CD4-positive, CD25-positive, alpha-beta regulatory T cell (primary cell): ENCODE measurements around the gene ALOX5. TPM values are rescaled to one million over a fixed set of nuclear protein-coding genes. Genes with fewer than 3 reads are reported as not detected.

ENCODE experiments used
- ATAC-seq, 2 donors: fragments of 150-1000 bp; cut with Tn5 transposase; one replicate each; pipeline ENCODE4 v1.10.0; 2021; ENCODE audit warnings: low read depth in 2 of 2, moderate number of reproducible peaks in 2 of 2, moderate library complexity in 1 of 2
- DNase-seq, 3 donors: peaks; one replicate each; pipeline versions ENCODE4 v3.0.0 to v3.0.0-alpha.2; 2012 to 2022; ENCODE audit warnings: mixed read lengths in 1 of 3
- H3K27ac ChIP-seq: one replicate; pipeline ENCODE4 v1.7.0; 2013; ENCODE audit warnings: mild to moderate bottlenecking, low read length; ENCODE audit not compliant: insufficient read depth, poor library complexity, severe bottlenecking
- H3K27me3 ChIP-seq: one replicate; pipeline ENCODE4 v1.7.0; 2013; ENCODE audit warnings: low read length; ENCODE audit not compliant: control insufficient read depth, insufficient read depth
- H3K36me3 ChIP-seq: one replicate; pipeline ENCODE4 v1.7.0; 2013; ENCODE audit warnings: mild to moderate bottlenecking, low read length, moderate library complexity; ENCODE audit not compliant: control insufficient read depth, insufficient read depth
- H3K4me1 ChIP-seq: 2 replicates; pipeline ENCODE4 v1.7.0; 2013; ENCODE audit warnings: mild to moderate bottlenecking, low read length; ENCODE audit not compliant: insufficient read depth, control insufficient read depth, poor library complexity, severe bottlenecking
- H3K4me3 ChIP-seq: one replicate; pipeline ENCODE4 v1.7.0; 2013; ENCODE audit warnings: low read depth, mild to moderate bottlenecking, low read length, moderate library complexity
- H3K9me3 ChIP-seq, 2 experiments: 1 replicate in 1 of 2; 2 replicates in 1 of 2; pipeline ENCODE4 v1.7.0; 2013; ENCODE audit warnings: low read length in 2 of 2, mild to moderate bottlenecking in 1 of 2, moderate library complexity in 1 of 2; ENCODE audit not compliant: control insufficient read depth in 2 of 2
- H3K27ac Mint-ChIP-seq, 3 donors: one replicate each; pipeline ENCODE4 v1.8.0; 2020 to 2022; ENCODE audit warnings: mild to moderate bottlenecking in 3 of 3, mixed read lengths in 3 of 3, moderate library complexity in 2 of 3
- H3K27me3 Mint-ChIP-seq: one replicate; pipeline ENCODE4 v1.8.0; 2022; ENCODE audit warnings: mild to moderate bottlenecking, mixed read lengths
- H3K36me3 Mint-ChIP-seq: one replicate; pipeline ENCODE4 v1.8.0; 2020; ENCODE audit warnings: mixed read lengths
- H3K4me1 Mint-ChIP-seq, 4 donors: one replicate each; pipeline ENCODE4 v1.8.0; 2020 to 2022; ENCODE audit warnings: mixed read lengths in 4 of 4, mild to moderate bottlenecking in 1 of 4
- H3K4me3 Mint-ChIP-seq, 4 donors: one replicate each; pipeline ENCODE4 v1.8.0; 2020 to 2022; ENCODE audit warnings: mild to moderate bottlenecking in 4 of 4, mixed read lengths in 4 of 4, moderate library complexity in 3 of 4
- H3K9me3 Mint-ChIP-seq, 7 donors: one replicate each; pipeline ENCODE4 v1.8.0; 2020 to 2022; ENCODE audit warnings: mixed read lengths in 7 of 7, mild to moderate bottlenecking in 3 of 7, moderate library complexity in 2 of 7
- polyA plus RNA-seq, 4 donors: library from polyadenylated mRNA; unstranded; fragments of 300-500 nt; fragmentation: Illumina TruSeq; gene quantifications; one replicate each; pipeline ENCODE4 v1.2.3, GENCODE V29; 2021
- total RNA-seq: library from RNA; stranded (reverse); gene quantifications from one replicate; pipeline ENCODE4 v1.2.3, GENCODE V29; 2022

Gene ALOX5
- total and polyA plus RNA-seq, 5 donors from 2014 or later = 0.16 to 1.5 (median 0.28) TPM

- H3K4me3 Mint-ChIP-seq = peak overlapping the region; percentile 41 to 86 (median 64)
- H3K4me1 Mint-ChIP-seq = peaks cover 0 to 26% (median 8%) of the 10 kb centered on the region in 4 donors
- H3K27me3 ChIP-seq = no peaks in the 10 kb centered on the region
- peak overlapping the region in 2 of 3 donors; percentile 71 to 93 for H3K27ac Mint-ChIP-seq
- no peaks in the 10 kb centered on the region for H3K9me3 Mint-ChIP-seq
- no peaks in the 10 kb centered on the region for H3K36me3 Mint-ChIP-seq
- no peak overlapping the region for H3K4me3 ChIP-seq
- no peak overlapping the region for H3K27ac ChIP-seq
- DNase-seq = peak in 1 of 3 donors; percentile 60
- no peaks in the 10 kb centered on the region for H3K36me3 ChIP-seq
- ATAC-seq = peak; percentile 41 to 48
- H3K4me1 ChIP-seq = peaks cover 6% of the 10 kb centered on the region
- H3K9me3 ChIP-seq = no peaks in the 10 kb centered on the region
- peaks cover 30% of the 10 kb centered on the region for H3K27me3 Mint-ChIP-seq
Measured at GRCh38 chr10:45418849-45419675, 45.0 kb downstream of the ALOX5 start.

DNA sequence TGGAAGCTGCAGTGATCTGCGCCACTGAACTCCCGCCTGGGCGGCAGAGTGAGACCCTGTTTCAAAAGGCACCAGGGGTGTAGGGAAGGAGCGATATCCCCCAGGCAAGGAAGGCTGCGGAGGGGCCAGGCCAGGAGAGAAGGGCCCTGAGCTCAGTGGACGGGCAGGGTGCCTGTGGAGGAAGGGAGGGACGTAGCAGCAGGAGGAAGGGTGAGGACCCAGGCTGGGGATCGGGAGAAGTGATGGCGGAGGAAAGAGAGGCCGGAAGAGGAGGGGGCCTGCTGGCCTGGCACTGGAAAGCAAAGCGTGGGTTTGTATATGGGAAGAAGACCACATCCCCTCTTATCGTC lies 45.6 kb downstream of the ALOX5 start:
- no peaks in the 10 kb centered on the region for H3K9me3 Mint-ChIP-seq

GRCh38 chr10:45420453-45421192 lies 46.6 kb downstream of the ALOX5 start:
- H3K4me1 Mint-ChIP-seq = peaks cover 0 to 26% (median 8%) of the 10 kb centered on the region in 4 donors

More for the DNA sequence above, 45.6 kb downstream of the ALOX5 start:
- ATAC-seq (no peak), DNase-seq (no peak)
- Mint-ChIP-seq H3K27me3 (peaks cover 30% of the 10 kb centered on the region), H3K36me3 (no peaks in the 10 kb centered on the region), H3K4me3 (peak overlapping the region in 3 of 4 donors; percentile 18 to 83 (median 57)), H3K4me1 (peaks cover 0 to 26% (median 8%) of the 10 kb centered on the region in 4 donors), H3K27ac (peak overlapping the region in 1 of 3 donors; percentile 60)
- peaks cover 6% of the 10 kb centered on the region for H3K4me1 ChIP-seq
- no peak overlapping the region for H3K4me3 ChIP-seq
- H3K9me3 ChIP-seq = no peaks in the 10 kb centered on the region
- H3K27me3 ChIP-seq = no peaks in the 10 kb centered on the region
- no peaks in the 10 kb centered on the region for H3K36me3 ChIP-seq
- H3K27ac ChIP-seq = no peak overlapping the region

DNA sequence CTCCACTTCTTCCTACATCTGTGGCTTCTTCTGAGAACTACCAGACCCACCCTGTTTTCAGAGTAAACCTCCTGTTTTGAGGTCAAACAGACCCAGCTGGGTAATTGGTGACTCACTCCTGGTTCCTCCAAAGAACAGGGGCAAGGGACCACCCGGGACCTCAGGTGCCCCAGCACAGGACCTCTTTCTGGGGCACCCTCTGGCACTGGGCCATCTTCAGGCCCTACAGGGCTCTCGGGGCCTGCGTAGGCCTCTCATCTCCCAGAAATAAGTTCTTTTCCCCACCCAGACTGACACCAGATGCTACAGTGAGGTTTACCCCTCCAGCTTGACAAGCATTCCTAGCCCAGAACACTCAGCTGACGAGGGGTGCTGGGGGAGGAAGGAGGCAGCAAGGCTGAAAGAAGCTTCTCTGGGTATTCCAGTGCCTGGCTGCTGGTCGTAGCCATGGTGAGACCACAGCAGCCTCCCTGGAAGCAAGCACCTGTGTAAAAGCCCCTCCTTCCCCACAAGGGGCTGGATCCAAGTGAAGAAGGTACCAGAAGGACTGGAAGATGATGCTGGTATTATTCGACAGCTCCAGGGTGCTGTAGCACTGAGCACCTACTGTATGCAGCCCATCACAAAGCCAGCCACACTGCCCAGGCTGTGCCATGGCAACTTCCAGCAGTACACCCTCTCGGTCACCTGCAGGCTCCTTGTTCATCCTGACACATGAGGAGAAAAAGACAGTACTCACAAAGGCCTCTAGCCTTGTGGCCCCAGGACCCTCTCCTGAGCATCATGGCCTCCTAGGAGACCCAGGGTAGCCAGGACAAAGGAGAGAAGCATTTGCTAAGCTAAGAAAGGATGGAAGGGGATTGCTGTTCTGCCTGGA lies 47.4 kb downstream of the ALOX5 start:
- Histone ChIP-seq H3K4me3 (no peak overlapping the region), H3K4me1 (peaks cover 6% of the 10 kb centered on the region), H3K27ac (no peak overlapping the region), H3K9me3 (no peaks in the 10 kb centered on the region), H3K27me3 (no peaks in the 10 kb centered on the region), H3K36me3 (no peaks in the 10 kb centered on the region)
- Mint-ChIP-seq H3K9me3 (no peaks in the 10 kb centered on the region), H3K4me1 (peaks cover 0 to 26% (median 8%) of the 10 kb centered on the region in 4 donors), H3K27ac (peak overlapping the region in 1 of 3 donors; percentile 77), H3K4me3 (no peak overlapping the region), H3K36me3 (no peaks in the 10 kb centered on the region), H3K27me3 (peaks cover 30% of the 10 kb centered on the region)
- peak in 1 of 3 donors; percentile 69 for DNase-seq
- ATAC-seq = peak in 1 of 2 donors; percentile 5

More at GRCh38 chr10:45420453-45421192, 46.6 kb downstream of the ALOX5 start:
- Histone ChIP-seq H3K36me3 (no peaks in the 10 kb centered on the region), H3K9me3 (no peaks in the 10 kb centered on the region), H3K4me1 (peaks cover 6% of the 10 kb centered on the region), H3K27ac (no peak overlapping the region), H3K4me3 (no peak overlapping the region), H3K27me3 (no peaks in the 10 kb centered on the region)
- Mint-ChIP-seq H3K4me3 (peak overlapping the region in 2 of 4 donors; percentile 39 to 83), H3K27ac (peak overlapping the region in 2 of 3 donors; percentile 48 to 91), H3K36me3 (no peaks in the 10 kb centered on the region), H3K27me3 (peaks cover 30% of the 10 kb centered on the region), H3K9me3 (no peaks in the 10 kb centered on the region)
- ATAC-seq (peak; percentile 34 to 35), DNase-seq (peak in 1 of 3 donors; percentile 68)

- Histone ChIP-seq H3K27me3 (no peaks in the 10 kb centered on the region), H3K4me3 (no peak overlapping the region), H3K27ac (no peak overlapping the region), H3K9me3 (no peaks in the 10 kb centered on the region), H3K4me1 (peaks cover 6% of the 10 kb centered on the region), H3K36me3 (no peaks in the 10 kb centered on the region)
- DNase-seq (peak in 1 of 3 donors; percentile 26), ATAC-seq (no peak)
- Mint-ChIP-seq H3K27ac (peak overlapping the region in 1 of 3 donors; percentile 58), H3K9me3 (no peaks in the 10 kb centered on the region), H3K36me3 (no peaks in the 10 kb centered on the region), H3K4me3 (no peak overlapping the region), H3K27me3 (peaks cover 26% of the 10 kb centered on the region), H3K4me1 (peaks cover 0 to 26% (median 8%) of the 10 kb centered on the region in 4 donors)
Measured at GRCh38 chr10:45422207-45422865, 48.3 kb downstream of the ALOX5 start.

- Mint-ChIP-seq H3K27me3 (peaks cover 21% of the 10 kb centered on the region), H3K4me3 (no peak overlapping the region), H3K36me3 (no peaks in the 10 kb centered on the region), H3K4me1 (peaks cover 0 to 26% (median 8%) of the 10 kb centered on the region in 4 donors), H3K27ac (no peak overlapping the region), H3K9me3 (no peaks in the 10 kb centered on the region)
- Histone ChIP-seq H3K27me3 (no peaks in the 10 kb centered on the region), H3K4me3 (no peak overlapping the region), H3K4me1 (peaks cover 6% of the 10 kb centered on the region), H3K9me3 (no peaks in the 10 kb centered on the region), H3K36me3 (no peaks in the 10 kb centered on the region), H3K27ac (no peak overlapping the region)
- ATAC-seq = no peak
- no peak for DNase-seq
Measured at GRCh38 chr10:45422866-45423659, 49.0 kb downstream of the ALOX5 start.
